A673 (cell line): ENCODE data around the gene FDX2.

ENCODE experiments used
- CTCF ChIP-seq: fragments of 300-800, 200-600 bp; sonication (generic); conservative IDR thresholded peaks from 2 replicates; pipeline ENCODE4 v1.5.1; 2017; ENCODE audit warnings: low read depth, mild to moderate bottlenecking, antibody characterized with exemption, low read length, moderate library complexity, mixed read lengths
- EZH2 ChIP-seq: fragments of 200-600 bp; sonication (generic); IDR thresholded peaks from 2 replicates; pipeline ENCODE4 v1.6.1; 2017; ENCODE audit warnings: borderline replicate concordance, low read depth, mild to moderate bottlenecking, mixed read lengths, antibody characterized with exemption, low read length; ENCODE audit not compliant: poor library complexity, severe bottlenecking

GRCh38 chr19:10291554-10292205, 24.1 kb downstream of the FDX2 start:
- TF ChIP-seq CTCF (no peak), EZH2 (no peak)
